Stomach smooth muscle (tissue), 2 donors: ENCODE measurements around the gene USP31.

Experiments
- H3K27ac ChIP-seq: one replicate; pipeline ENCODE4 v1.7.0; 2013; ENCODE audit warnings: mild to moderate bottlenecking, low read length, inconsistent platforms
- H3K27me3 ChIP-seq, 2 donors: one replicate each; pipeline ENCODE4 v1.7.0; 2013; ENCODE audit warnings: low read length in 2 of 2; ENCODE audit not compliant: insufficient read depth in 2 of 2, control insufficient read depth in 1 of 2
- H3K36me3 ChIP-seq, 2 donors: one replicate each; pipeline ENCODE4 v1.7.0; 2013; ENCODE audit warnings: low read length in 2 of 2; ENCODE audit not compliant: control insufficient read depth in 2 of 2, insufficient read depth in 2 of 2
- H3K4me1 ChIP-seq: one replicate; pipeline ENCODE4 v1.7.0; 2013; ENCODE audit warnings: low read length; ENCODE audit not compliant: control insufficient read depth, insufficient read depth
- H3K4me3 ChIP-seq, 2 donors: one replicate each; pipeline ENCODE4 v1.7.0; 2013; ENCODE audit warnings: low read length in 2 of 2
- H3K9ac ChIP-seq, 2 donors: one replicate each; pipeline ENCODE4 v1.7.0; 2013; ENCODE audit warnings: low read length in 2 of 2, mild to moderate bottlenecking in 1 of 2
- H3K9me3 ChIP-seq, 2 donors: one replicate each; pipeline ENCODE4 v1.7.0; 2013; ENCODE audit warnings: low read length in 2 of 2; ENCODE audit not compliant: control insufficient read depth in 2 of 2
- donor health status: healthy.
- donor health status: Pancreatic carcinoma.

Gene USP31

DNA sequence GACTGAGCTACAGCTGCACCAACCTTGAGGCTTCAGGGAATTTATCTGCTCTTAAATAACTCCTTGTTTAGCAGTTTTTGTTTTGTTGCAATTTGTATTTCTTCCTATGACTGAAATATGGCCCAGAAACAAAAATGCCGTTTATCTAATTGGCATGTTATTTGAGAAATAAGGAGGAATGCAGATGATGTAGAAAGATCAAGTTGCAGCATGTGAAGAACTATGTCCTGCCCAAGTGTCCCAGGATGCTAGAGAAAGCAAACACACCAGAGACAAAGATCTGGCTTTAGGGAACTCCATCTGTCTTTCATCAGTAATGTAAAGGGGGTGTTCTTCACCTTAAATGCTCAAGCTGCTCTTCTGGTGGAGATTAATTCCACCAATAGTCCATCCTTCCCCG, 29.7 kb downstream of the USP31 start:
- no peak overlapping the region for H3K27ac ChIP-seq
- no peaks in the 10 kb centered on the region for H3K27me3 ChIP-seq
- no peaks in the 10 kb centered on the region for H3K9me3 ChIP-seq
- H3K9ac ChIP-seq = no peak overlapping the region
- H3K4me3 ChIP-seq = no peak overlapping the region
- no peaks in the 10 kb centered on the region for H3K36me3 ChIP-seq
- peaks cover 6% of the 10 kb centered on the region for H3K4me1 ChIP-seq

DNA sequence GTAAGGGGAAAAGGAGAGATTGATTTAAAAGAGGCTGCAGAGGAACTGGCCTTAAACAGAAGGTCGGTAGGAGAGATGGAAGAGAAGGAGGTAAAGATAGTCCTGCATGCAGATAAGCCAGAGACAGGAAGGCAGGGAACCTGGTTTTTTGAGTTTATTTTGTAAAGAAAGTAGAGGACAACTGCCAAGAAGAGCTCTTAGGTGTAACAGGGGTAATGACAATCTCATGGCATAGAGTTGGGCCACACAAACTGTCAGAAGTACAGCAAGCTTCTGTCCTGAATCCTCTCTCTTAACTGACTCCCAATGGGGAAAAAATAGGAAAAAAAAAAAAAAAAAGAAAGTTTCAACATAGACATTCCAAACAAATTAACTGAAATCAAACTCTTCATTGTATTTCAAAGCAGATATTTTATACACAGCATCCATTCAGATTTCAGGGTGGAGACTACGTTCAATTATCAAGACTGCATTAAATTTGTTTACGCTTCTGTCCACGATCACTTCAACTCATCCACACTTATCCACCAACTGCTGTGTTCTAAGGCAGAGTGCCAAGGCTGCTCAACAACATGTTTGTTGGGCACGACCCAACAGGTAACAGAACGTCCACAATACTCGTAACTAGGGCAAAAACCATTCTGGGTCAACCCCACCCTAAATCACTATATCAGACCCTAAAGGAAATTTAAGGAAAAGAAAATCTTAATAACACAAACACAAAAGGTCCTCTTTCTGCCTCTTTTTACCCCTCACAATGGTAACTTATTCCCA, 34.9 kb downstream of the USP31 start:
- no peaks in the 10 kb centered on the region for H3K36me3 ChIP-seq
- no peak overlapping the region for H3K4me3 ChIP-seq
- H3K27me3 ChIP-seq = no peaks in the 10 kb centered on the region
- H3K9me3 ChIP-seq = no peaks in the 10 kb centered on the region
- no peaks in the 10 kb centered on the region for H3K4me1 ChIP-seq
- H3K27ac ChIP-seq = no peak overlapping the region
- H3K9ac ChIP-seq = no peak overlapping the region

DNA sequence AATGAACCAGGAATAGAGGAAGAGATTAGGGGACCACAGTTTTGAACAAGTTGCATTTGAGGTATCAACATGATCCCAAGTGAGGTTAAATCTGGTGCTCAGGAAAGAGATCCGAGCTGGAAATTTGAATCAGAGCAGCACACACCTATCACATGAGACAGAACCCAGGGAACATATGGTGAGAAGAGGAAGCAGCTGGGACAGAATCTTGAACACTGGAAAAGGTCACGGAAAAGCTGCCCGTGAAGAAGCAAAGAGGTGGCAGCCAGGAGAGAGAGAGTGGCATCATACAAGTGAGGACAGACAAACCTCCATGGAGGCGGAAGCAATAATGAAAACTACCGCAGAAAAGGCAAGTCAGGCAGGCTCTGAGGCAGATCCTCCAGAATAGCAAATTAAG, 36.1 kb downstream of the USP31 start:
- H3K27me3 ChIP-seq = no peaks in the 10 kb centered on the region
- no peaks in the 10 kb centered on the region for H3K9me3 ChIP-seq
- H3K4me3 ChIP-seq = no peak overlapping the region
- no peak overlapping the region for H3K9ac ChIP-seq
- H3K4me1 ChIP-seq = no peaks in the 10 kb centered on the region
- H3K36me3 ChIP-seq = no peaks in the 10 kb centered on the region
- H3K27ac ChIP-seq = no peak overlapping the region

DNA sequence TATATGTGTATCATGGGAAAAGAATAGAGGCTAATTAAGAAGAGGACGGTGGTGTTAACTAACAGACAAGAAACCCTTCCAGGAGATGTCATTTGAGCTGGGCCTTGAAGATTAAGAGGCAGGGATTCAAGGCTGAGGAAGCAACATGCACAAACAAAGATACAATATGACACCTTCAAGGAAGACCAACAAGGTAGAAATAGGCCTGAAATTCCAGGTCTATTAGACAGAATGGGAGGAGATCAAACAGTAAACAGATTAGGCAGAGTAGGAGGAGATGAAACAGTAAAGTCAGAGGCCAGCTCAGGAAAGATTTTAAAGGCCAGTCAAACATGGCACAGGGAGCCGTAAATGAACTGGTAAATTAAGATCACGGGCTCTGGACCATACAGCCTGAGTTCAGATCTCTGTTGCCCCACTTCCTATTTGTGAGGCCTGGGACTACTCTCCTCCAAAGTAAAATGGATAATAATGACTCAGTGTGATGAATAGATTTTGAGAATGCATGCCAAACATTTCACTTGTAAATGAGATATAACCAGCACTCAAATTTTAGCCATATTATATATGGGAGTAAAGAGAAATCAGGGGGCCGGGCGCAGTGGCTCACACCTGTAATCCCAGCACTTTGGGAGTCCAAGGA, 38.9 kb downstream of the USP31 start:
- Histone ChIP-seq H3K9me3 (no peaks in the 10 kb centered on the region), H3K9ac (no peak overlapping the region), H3K27ac (no peak overlapping the region), H3K27me3 (no peaks in the 10 kb centered on the region), H3K36me3 (peaks cover 3% of the 10 kb centered on the region in 2 donors), H3K4me1 (no peaks in the 10 kb centered on the region), H3K4me3 (no peak overlapping the region)

DNA sequence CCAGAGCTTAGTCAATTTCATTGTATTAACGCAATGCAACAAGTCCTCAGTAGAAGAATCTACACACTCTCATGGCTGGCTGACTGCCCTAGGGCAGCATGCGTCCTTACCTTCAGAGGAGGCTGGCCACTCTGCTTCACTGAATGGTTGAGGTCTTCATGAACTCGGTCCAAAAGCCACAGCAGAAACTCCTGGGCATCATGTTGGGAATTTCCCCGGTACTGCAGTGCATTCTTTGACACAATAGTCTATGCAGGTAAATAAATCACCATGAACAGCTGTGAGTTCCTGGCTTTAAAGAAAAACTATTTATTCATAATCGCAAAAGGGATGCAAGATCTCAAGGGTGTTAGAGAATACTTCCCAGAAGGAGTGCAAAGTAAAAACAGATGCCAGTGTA, 41.3 kb downstream of the USP31 start:
- H3K4me1 ChIP-seq = no peaks in the 10 kb centered on the region
- H3K27ac ChIP-seq = no peak overlapping the region
- peaks cover 3% of the 10 kb centered on the region in 2 donors for H3K36me3 ChIP-seq

DNA sequence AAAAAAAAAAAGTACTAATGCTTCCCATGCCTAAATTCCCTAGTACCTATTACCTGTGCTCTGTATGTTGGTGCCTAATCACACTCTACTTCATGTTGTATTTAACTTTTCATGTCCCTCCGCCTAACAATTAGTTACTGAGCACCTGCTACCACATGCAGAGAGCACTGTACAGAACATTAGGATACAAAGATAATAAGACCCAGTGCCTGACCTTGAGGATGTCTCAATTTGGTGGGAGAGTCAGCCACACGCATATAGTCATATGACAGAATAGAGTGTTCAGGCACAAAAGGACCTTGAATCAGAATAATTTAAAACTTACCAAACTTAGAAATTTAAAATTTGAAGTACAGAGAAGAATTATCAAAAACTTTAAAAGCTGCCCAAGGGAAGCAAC, 42.1 kb downstream of the USP31 start:
- H3K9me3 ChIP-seq = no peaks in the 10 kb centered on the region
- H3K36me3 ChIP-seq = peaks cover 3% of the 10 kb centered on the region in 2 donors
- no peak overlapping the region for H3K27ac ChIP-seq
- no peak overlapping the region for H3K9ac ChIP-seq
- H3K4me3 ChIP-seq = no peak overlapping the region
- H3K27me3 ChIP-seq = no peaks in the 10 kb centered on the region
- no peaks in the 10 kb centered on the region for H3K4me1 ChIP-seq

More for the DNA sequence above, 41.3 kb downstream of the USP31 start:
- H3K9me3 ChIP-seq = no peaks in the 10 kb centered on the region
- H3K27me3 ChIP-seq = no peaks in the 10 kb centered on the region
- H3K4me3 ChIP-seq = no peak overlapping the region
- no peak overlapping the region for H3K9ac ChIP-seq

DNA sequence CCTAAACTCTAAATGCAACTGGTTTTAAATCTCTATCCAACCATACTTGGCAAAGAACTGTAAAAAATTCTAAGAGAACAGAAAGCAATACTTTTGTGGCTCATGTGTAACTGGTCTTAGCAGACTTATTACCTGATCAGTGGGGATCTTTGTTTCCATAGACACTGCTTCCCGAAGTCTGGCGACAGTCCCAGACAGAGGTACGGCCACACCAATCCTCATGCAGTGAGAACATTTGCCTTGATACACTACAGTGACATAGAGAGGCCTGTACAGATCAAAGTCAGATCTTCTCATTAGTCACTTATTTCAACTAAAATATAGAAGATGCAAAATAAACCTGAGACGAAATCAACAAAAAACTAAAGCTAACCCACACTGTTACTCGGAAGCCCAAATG, 43.9 kb downstream of the USP31 start:
- H3K9me3 ChIP-seq = no peaks in the 10 kb centered on the region
- H3K9ac ChIP-seq = no peak overlapping the region
- no peak overlapping the region for H3K27ac ChIP-seq
- no peaks in the 10 kb centered on the region for H3K27me3 ChIP-seq
- H3K4me1 ChIP-seq = no peaks in the 10 kb centered on the region
- H3K36me3 ChIP-seq = peaks cover 3 to 8% of the 10 kb centered on the region in 2 donors
- no peak overlapping the region for H3K4me3 ChIP-seq

DNA sequence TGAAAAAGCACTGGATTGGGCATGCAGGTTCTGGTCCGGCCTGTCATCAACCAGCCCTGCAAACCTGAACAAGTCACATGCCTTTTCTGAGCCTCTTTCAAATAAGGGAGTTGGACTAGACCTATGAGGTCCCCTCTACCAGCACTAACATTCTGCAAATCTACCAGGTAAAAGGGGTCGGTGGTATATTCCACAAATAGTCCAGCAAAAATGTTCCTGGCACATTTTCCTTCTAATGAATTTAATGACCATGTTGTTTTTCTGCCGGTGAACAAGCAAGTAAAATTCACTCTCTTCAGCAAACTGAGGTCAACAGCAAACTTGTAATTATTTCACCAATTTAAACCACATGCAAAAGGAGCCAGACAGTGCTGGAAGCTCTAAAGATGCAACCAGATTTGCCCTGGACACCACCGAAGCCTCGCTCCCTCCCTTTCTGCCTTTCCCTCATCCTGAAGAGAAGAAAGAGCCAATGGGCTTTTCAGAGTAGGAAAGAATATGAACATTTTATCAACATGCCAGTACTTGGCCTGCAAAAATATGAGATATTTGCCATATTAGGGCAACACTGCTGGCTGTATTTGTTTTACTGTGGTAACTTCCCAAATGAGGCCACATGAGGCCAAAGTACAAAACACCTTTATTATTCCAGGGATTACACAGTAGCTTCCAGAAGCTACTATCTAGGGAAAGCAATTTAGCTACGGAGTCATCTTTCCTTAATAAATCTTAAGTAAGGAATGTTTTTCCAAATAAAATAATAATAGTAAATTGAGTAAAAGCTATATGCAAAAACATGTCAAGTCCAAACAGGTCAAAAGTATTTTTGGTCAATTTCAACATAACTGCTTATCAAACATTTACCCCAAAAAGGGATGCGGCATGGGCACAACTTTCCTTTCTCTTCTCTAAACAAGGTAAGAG, 45.0 kb downstream of the USP31 start:
- no peaks in the 10 kb centered on the region for H3K4me1 ChIP-seq
- no peaks in the 10 kb centered on the region for H3K27me3 ChIP-seq
- H3K36me3 ChIP-seq = peaks cover 3 to 8% of the 10 kb centered on the region in 2 donors
- no peak overlapping the region for H3K9ac ChIP-seq
- H3K4me3 ChIP-seq = no peak overlapping the region
- H3K27ac ChIP-seq = no peak overlapping the region
- no peaks in the 10 kb centered on the region for H3K9me3 ChIP-seq

DNA sequence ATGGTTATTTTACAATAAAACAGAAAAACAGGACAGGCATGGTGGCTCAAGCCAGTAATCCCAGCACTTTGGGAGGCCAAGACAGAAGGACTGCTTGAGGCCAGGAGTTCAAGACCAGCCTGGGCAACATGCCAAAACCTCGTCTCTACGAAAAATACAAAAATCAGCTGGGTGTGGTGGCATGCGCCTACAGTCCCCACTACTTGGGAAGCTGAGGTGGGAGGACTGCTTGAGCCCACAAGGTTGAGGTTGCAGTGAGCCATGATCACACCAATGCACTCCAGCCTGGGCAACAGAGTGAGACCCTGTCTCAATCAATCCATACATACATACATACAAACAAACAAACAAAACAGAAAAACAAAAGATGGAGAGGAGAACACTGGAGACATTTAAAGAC, 45.6 kb downstream of the USP31 start:
- no peaks in the 10 kb centered on the region for H3K27me3 ChIP-seq
- H3K9ac ChIP-seq = no peak overlapping the region
- H3K9me3 ChIP-seq = no peaks in the 10 kb centered on the region
- no peak overlapping the region for H3K27ac ChIP-seq
- peaks cover 3 to 8% of the 10 kb centered on the region in 2 donors for H3K36me3 ChIP-seq
- H3K4me1 ChIP-seq = no peaks in the 10 kb centered on the region
- H3K4me3 ChIP-seq = no peak overlapping the region

DNA sequence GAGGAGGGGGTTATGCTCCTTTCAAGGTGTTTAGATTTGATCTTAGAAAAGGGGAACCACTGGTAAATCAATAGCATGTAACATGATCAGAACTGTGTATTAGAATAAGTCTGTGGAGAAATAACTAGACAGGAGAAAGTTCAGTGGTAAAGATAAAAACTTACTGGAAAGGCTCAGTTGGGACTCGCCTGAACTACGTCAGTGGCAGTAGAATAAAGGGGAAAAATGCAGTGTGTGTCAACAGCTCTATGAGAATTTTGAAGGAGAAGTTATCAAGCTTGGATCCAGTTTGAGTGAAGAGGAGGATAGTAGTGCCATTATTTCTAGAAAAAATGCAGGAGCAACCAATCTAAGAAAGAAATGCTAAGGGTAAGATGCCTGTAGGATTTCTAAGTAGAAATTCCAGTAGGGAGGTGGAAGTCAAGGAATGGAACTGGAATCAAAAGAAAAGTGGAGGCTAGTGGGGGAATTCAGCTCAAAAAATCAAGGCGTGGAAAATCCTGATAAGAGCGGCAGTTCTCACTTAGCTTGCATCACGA, 48.2 kb downstream of the USP31 start:
- Histone ChIP-seq H3K36me3 (peaks cover 3 to 5% of the 10 kb centered on the region in 2 donors), H3K27ac (no peak overlapping the region), H3K27me3 (no peaks in the 10 kb centered on the region), H3K9me3 (no peaks in the 10 kb centered on the region), H3K4me1 (no peaks in the 10 kb centered on the region), H3K4me3 (no peak overlapping the region), H3K9ac (no peak overlapping the region)
